AG04449 (cell line): ENCODE data around the gene CAMK2G.

Experiments
- CTCF ChIA-PET: fragments of 350-600 bp; formaldehyde crosslinking; extraction: SDS; loops from one replicate; lab custom pipeline; 2021; ENCODE audit warnings: antibody characterized with exemption; lab: Yijun Ruan, JAX
- POLR2A ChIA-PET: fragments of 400-600, 350-600 bp; formaldehyde crosslinking; extraction: SDS; loops from one replicate; lab custom pipeline; 2020; ENCODE audit warnings: antibody characterized with exemption, inconsistent platforms; lab: Yijun Ruan, JAX
- DNase-seq: peaks from one replicate; pipeline ENCODE4 v3.0.0-alpha.2; 2010; ENCODE audit warnings: low read depth, low spot score
- H3K4me3 ChIP-seq: 2 replicates; pipeline ENCODE4 v1.5.1; 2011; ENCODE audit warnings: low read depth, mild to moderate bottlenecking, control low read depth, low read length
- CTCF ChIP-seq: IDR thresholded peaks from one replicate; pipeline ENCODE4 v1.5.1; 2011; ENCODE audit warnings: mild to moderate bottlenecking, moderate library complexity, low read length, control low read depth, inconsistent platforms; ENCODE audit not compliant: insufficient read depth; ENCODE audit errors: missing control alignments

CAMK2G gene

GRCh38 chr10:73864229-73864628 is 10.1 kb downstream of the CAMK2G start:
- ChIA-PET POLR2A (no interaction called here), CTCF (interaction anchor here (1.1 to 16.8 kb wide), 3 partner anchors 15 to 76 kb away, joined by 5 to 249 read pairs (median 56); no protein-coding TSS in a partner anchor)
- H3K4me3 ChIP-seq, result no peak overlapping the region
- no peak for DNase-seq
- TF ChIP-seq CTCF, result no peak

- TF ChIP-seq CTCF, result no peak
- no peak for DNase-seq
- POLR2A ChIA-PET, result no interaction called here
- no peak overlapping the region for H3K4me3 ChIP-seq
- CTCF ChIA-PET, result interaction anchor here (0.6 to 16.8 kb wide), 5 partner anchors 10 to 77 kb away, joined by 3 to 249 read pairs (median 9); no protein-coding TSS in a partner anchor
These were observed 11.1 kb downstream of the CAMK2G start for GRCh38 chr10:73863039-73863817.

GRCh38 chr10:73862011-73862410 is 12.3 kb downstream of the CAMK2G start:
- ChIA-PET CTCF (interaction anchor here (1.0 to 16.8 kb wide), 7 partner anchors 8 to 88 kb away, joined by 3 to 249 read pairs (median 4); partner anchors contain the start of gene CHCHD1), POLR2A (no interaction called here)
- no peak overlapping the region for H3K4me3 ChIP-seq
- no peak for DNase-seq
- no peak for TF ChIP-seq CTCF

GRCh38 chr10:73859784-73860491 is 14.4 kb downstream of the CAMK2G start:
- TF ChIP-seq CTCF, result no peak
- H3K4me3 ChIP-seq, result no peak overlapping the region
- CTCF ChIA-PET, result interaction anchor here (1.3 to 16.8 kb wide), 4 partner anchors 11 to 41 kb away, joined by 3 to 249 read pairs (median 4); no protein-coding TSS in a partner anchor
- no peak for DNase-seq
- POLR2A ChIA-PET, result no interaction called here

GRCh38 chr10:73859428-73859783 is 14.9 kb downstream of the CAMK2G start:
- H3K4me3 ChIP-seq, result no peak overlapping the region

More at GRCh38 chr10:73859428-73859783, 14.9 kb downstream of the CAMK2G start:
- ChIA-PET POLR2A (no interaction called here), CTCF (interaction anchor here (1.1 to 16.8 kb wide), 6 partner anchors 8 to 81 kb away, joined by 3 to 249 read pairs (median 4); no protein-coding TSS in a partner anchor)
- no peak for DNase-seq
- no peak for TF ChIP-seq CTCF
